ENCODE data around the gene WDR47.

The WDR47 gene

DNA sequence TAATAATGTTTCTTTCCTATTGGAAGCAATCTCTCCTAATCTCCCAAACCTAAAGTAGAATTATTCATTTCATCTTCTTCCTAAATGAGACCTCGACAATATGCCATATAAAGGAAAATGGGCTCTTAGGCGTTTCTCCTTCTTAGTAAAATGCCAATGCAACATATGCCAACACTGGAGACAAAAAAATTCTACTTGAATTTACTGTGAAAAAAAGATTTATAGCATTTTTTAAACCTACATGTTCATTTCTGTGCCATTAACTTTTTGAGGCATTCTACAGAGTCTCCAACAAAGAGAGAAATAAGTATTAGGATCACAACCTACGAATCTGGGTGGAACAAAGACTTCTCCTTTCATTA, 1.3 kb downstream of the WDR47 start:
- TF ChIP-seq TAF1 (IDR thresholded peaks at IDR 0.05; ENCODE audit: low read depth) (no peak), NFIC (IDR thresholded peaks at IDR 0.05) (no peak), YY1 (IDR thresholded peaks at IDR 0.05; ENCODE audit: low read depth) (no peak), EGR1 (IDR thresholded peaks at IDR 0.05) (no peak)

DNA sequence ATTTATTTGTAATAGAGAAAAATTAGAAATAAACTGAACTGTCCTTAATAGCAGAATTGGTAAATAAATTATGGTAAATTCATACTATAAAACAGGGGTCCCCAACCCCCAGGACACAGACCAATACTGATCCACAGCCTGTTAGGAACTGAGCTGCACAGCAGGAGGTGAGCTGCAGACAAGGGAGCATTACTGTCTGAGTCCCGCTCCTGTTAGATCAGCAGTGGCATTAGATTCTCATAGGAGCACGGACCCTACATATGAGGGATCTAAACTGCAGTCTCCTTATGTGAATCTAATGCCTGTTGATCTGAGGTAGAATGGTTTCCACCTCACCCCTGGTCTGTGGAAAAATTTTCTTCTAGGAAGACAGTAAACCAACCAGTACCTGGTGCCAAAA, 7.5 kb downstream of the WDR47 start:
- TF ChIP-seq NFIC (IDR thresholded peaks at IDR 0.05) = no peak
- TF ChIP-seq, protein P1, sequence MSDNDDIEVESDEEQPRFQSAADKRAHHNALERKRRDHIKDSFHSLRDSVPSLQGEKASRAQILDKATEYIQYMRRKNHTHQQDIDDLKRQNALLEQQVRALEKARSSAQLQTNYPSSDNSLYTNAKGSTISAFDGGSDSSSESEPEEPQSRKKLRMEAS (IDR thresholded peaks at IDR 0.05) = no peak
- TF ChIP-seq ZBTB7A (IDR thresholded peaks at IDR 0.05; ENCODE audit: low read depth) = no peak
- TF ChIP-seq RAD21 (IDR thresholded peaks at IDR 0.05; ENCODE audit: low read depth) = no peak
- TF ChIP-seq, protein P2, sequence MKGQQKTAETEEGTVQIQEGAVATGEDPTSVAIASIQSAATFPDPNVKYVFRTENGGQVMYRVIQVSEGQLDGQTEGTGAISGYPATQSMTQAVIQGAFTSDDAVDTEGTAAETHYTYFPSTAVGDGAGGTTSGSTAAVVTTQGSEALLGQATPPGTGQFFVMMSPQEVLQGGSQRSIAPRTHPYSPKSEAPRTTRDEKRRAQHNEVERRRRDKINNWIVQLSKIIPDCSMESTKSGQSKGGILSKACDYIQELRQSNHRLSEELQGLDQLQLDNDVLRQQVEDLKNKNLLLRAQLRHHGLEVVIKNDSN (IDR thresholded peaks at IDR 0.05) = no peak
- no peak for TF ChIP-seq TCF12 (IDR thresholded peaks at IDR 0.05; ENCODE audit: low read depth)
- no peak for TF ChIP-seq TAF1 (IDR thresholded peaks at IDR 0.05; ENCODE audit: low read depth)

GRCh38 chr1:109027841-109028240, 14.1 kb downstream of the WDR47 start:
- TF ChIP-seq CREB1 (IDR thresholded peaks at IDR 0.05; ENCODE audit: low read depth) (no peak), TCF12 (IDR thresholded peaks at IDR 0.05; ENCODE audit: low read depth) (no peak), TAF1 (IDR thresholded peaks at IDR 0.05; ENCODE audit: low read depth) (no peak), REST (IDR thresholded peaks at IDR 0.05; ENCODE audit: low read depth) (no peak), RAD21 (IDR thresholded peaks at IDR 0.05; ENCODE audit: low read depth) (no peak), TEAD4 (IDR thresholded peaks at IDR 0.05) (no peak), FOXM1 (IDR thresholded peaks at IDR 0.05; ENCODE audit: borderline replicate concordance, low read depth) (no peak), NFIC (IDR thresholded peaks at IDR 0.05) (no peak), CEBPB (IDR thresholded peaks at IDR 0.05) (no peak), EP300 (IDR thresholded peaks at IDR 0.05; ENCODE audit: borderline replicate concordance) (no peak), EGR1 (IDR thresholded peaks at IDR 0.05) (no peak), ZBTB7A (IDR thresholded peaks at IDR 0.05; ENCODE audit: low read depth) (no peak), YY1 (IDR thresholded peaks at IDR 0.05; ENCODE audit: low read depth) (no peak)
- TF ChIP-seq, protein P2 (IDR thresholded peaks at IDR 0.05) = no peak
- TF ChIP-seq, protein P1 (IDR thresholded peaks at IDR 0.05) = no peak

DNA sequence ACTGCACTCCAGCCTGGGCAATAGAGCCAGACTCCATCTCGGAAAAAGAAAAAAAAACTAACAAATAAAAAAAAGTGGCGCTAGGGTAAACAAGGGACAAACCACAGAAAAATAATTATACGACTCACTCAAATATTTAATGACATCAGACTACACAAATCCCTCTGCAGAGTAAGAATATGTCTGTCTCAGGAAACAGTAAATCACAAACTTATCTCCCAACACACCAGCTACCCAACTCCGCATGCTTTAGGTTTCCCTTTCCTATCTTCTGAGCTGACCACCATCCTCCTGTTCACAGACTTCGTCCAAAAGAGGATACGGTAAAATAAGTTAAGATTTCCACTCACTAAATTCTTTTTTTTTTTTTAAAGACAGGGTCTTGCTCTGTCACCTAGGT, 16.2 kb downstream of the WDR47 start:
- TF ChIP-seq YY1 (IDR thresholded peaks at IDR 0.05; ENCODE audit: low read depth) = no peak
- no peak for TF ChIP-seq CREB1 (IDR thresholded peaks at IDR 0.05; ENCODE audit: low read depth)
- TF ChIP-seq NFIC (IDR thresholded peaks at IDR 0.05) = no peak
- TF ChIP-seq, protein P2 (IDR thresholded peaks at IDR 0.05) = no peak
- TF ChIP-seq TCF12 (IDR thresholded peaks at IDR 0.05; ENCODE audit: low read depth) = no peak
- TF ChIP-seq TEAD4 (IDR thresholded peaks at IDR 0.05) = no peak
- TF ChIP-seq TAF1 (IDR thresholded peaks at IDR 0.05; ENCODE audit: low read depth) = no peak
- TF ChIP-seq EP300 (IDR thresholded peaks at IDR 0.05; ENCODE audit: borderline replicate concordance) = no peak
- TF ChIP-seq CEBPB (IDR thresholded peaks at IDR 0.05) = no peak
- TF ChIP-seq, protein P1 (IDR thresholded peaks at IDR 0.05) = no peak
- TF ChIP-seq FOXM1 (IDR thresholded peaks at IDR 0.05; ENCODE audit: borderline replicate concordance, low read depth) = no peak
- TF ChIP-seq ZBTB7A (IDR thresholded peaks at IDR 0.05; ENCODE audit: low read depth) = no peak
- no peak for TF ChIP-seq EGR1 (IDR thresholded peaks at IDR 0.05)

DNA sequence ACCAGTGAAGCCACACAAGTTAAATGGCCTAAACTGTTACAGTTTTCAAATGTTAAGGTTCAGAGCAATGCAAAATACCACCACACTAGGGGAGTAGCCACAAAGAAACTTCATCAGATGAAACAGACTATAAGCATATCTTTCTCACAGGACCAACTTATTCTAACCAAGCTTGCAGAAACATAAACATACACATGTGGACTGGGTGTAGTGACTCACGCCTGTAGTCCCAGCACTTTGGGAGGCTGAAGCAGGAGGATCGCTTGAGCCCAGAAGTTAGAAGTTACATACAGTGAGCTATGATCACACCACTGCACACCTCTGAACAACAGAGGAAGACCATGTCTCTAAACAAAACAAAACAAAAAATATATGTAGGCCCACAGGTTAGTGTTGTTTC, 17.3 kb downstream of the WDR47 start:
- TF ChIP-seq TCF12 (IDR thresholded peaks at IDR 0.05; ENCODE audit: low read depth) (no peak), TAF1 (IDR thresholded peaks at IDR 0.05; ENCODE audit: low read depth) (no peak), TEAD4 (IDR thresholded peaks at IDR 0.05) (no peak), CEBPB (IDR thresholded peaks at IDR 0.05) (no peak), EGR1 (IDR thresholded peaks at IDR 0.05) (no peak), CREB1 (IDR thresholded peaks at IDR 0.05; ENCODE audit: low read depth) (no peak), RAD21 (IDR thresholded peaks at IDR 0.05; ENCODE audit: low read depth) (no peak), FOXM1 (IDR thresholded peaks at IDR 0.05; ENCODE audit: borderline replicate concordance, low read depth) (no peak)
- TF ChIP-seq, protein P1 (IDR thresholded peaks at IDR 0.05) = no peak
- TF ChIP-seq, protein P2 (IDR thresholded peaks at IDR 0.05) = no peak

DNA sequence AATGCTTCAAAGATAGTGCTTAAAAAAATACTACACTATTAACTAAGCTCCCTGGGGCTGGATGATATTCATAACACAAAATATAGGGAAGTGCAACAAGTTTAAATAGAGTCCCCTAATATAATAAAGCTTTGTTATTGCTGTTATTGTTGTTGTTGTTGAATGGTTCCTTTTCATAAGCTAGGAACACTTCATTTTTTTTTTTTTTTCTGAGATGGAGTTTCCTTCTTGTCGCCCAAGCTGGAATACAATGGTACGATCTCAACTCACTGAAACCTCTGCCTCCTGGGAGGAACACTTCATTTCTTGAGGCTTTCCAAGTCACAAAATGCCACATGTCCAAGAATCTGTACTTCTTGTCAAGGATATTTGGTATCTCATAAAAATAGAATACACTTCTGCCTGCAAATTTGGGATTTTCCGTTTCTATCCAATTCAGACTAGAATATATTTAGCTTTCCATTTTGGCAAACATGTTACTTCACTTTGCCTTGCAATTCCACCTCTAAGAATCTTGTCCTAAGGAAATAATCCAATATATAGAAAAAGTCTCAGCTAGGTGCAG, 21.1 kb downstream of the WDR47 start:
- TF ChIP-seq CEBPB (IDR thresholded peaks at IDR 0.05) = no peak
- TF ChIP-seq FOXM1 (IDR thresholded peaks at IDR 0.05; ENCODE audit: borderline replicate concordance, low read depth) = no peak
- TF ChIP-seq CREB1 (IDR thresholded peaks at IDR 0.05; ENCODE audit: low read depth) = no peak
- no peak for TF ChIP-seq TEAD4 (IDR thresholded peaks at IDR 0.05)
- no peak for TF ChIP-seq NFIC (IDR thresholded peaks at IDR 0.05)
- no peak for TF ChIP-seq ZBTB7A (IDR thresholded peaks at IDR 0.05; ENCODE audit: low read depth)
